ENCODE data around the gene AOPEP. TPM values are rescaled to one million over a fixed set of nuclear protein-coding genes. Genes with fewer than 3 reads are reported as not detected.

The AOPEP gene
- total and polyA plus RNA-seq, 9 of the 15 experiments (the other 6 are each of a cell fraction or from before 2014, with no cell fraction given) = 4.5 to 19.3 (median 13.5) TPM

GRCh38 chr9:94772144-94772543 lies 45.6 kb downstream of the AOPEP start (continued):
- TF ChIP-seq, protein P1, sequence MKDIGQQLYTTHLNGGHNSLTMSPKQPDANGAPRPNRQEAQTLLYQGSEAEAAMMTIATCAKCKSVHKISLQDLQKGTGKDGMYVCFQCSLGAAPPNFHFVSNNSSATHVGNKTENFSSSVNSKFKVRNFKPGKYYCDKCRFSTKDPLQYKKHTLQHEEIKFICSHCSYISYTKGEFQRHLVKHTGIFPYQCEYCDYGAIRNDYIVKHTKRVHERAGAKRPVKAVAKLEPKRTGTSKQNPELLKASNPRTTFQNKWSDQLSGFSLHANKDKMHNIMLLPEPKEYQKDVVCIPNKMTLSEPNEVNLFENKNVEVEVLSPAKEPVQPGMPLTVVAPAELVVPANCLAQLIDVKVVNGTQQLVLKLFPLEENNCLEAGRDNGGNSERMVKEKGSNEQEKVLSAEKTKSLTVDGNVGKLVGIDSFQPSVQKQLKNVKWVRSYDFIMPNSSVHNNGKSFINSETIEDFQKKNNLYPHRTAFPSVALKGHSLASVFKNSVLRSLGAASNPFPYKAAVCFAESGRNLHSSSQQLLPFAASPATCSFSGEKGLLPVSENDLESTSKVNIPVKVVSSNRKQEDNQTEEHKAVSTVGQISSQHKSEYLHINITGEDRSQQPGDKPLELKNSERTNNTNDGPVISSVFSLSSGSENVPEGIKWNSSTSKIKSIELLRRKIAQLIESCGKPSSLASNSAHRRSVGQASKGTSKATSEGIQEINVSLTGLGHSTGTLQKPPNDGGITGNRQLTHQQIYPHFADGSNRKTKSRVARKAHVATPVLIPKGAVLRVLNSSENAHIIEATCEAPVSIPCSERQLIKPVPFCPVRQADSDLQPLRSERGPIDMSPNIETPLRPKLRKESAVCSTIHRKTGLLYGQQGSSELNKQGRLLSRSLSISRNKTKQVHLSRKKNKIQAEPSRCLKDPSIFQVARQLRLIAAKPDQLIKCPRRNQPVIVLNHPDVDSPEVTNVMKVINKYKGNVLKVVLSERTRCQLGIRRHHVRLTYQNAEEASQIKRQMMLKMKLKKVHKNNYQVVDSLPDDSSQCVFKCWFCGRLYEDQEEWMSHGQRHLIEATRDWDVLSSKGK (CRISPR knock-in tag; IDR thresholded peaks at IDR 0.05) = no peak
- peak; percentile 73 for TF ChIP-seq ARID1B (IDR thresholded peaks at IDR 0.05)
- TF ChIP-seq MAFK (IDR thresholded peaks at IDR 0.05; ENCODE audit: low read length) = 0 out of 2 replicates have a peak, but pooled peaks have one; percentile 10
- peak in 1 of 2 experiments; percentile 58; a peak in 2 of 4 replicates for TF ChIP-seq RCOR1 (IDR thresholded peaks at IDR 0.05; ENCODE audit: borderline replicate concordance in 1 of 2, low read depth in 2 of 2, low read length in 2 of 2)
- peak; percentile 89 for TF ChIP-seq NFE2 (IDR thresholded peaks at IDR 0.05; ENCODE audit: low read depth)
- 0 out of 2 replicates have a peak, but pooled peaks have one; percentile 27 for TF ChIP-seq ZNF766 (CRISPR knock-in tag; conservative IDR thresholded peaks at IDR 0.05)
- TF ChIP-seq TRIM28 (IDR thresholded peaks at IDR 0.05) = no peak
- TF ChIP-seq ZBTB43 (CRISPR knock-in tag; IDR thresholded peaks at IDR 0.05) = no peak
- peak; percentile 74 for TF ChIP-seq FOSL1 (tag; conservative IDR thresholded peaks at IDR 0.05)

Measured in K562 (cell line).